GM21619 (cell line): ENCODE data around the gene FBN3.

Experiments used
- ATAC-seq: cut with Tn5 transposase; IDR thresholded peaks from one replicate; pipeline ENCODE4 v1.9.1; 2021; ENCODE audit not compliant: unreplicated experiment

Gene FBN3

GRCh38 chr19:8148410-8149260 lies 757 bp downstream of the FBN3 start:
- no peak for ATAC-seq

DNA sequence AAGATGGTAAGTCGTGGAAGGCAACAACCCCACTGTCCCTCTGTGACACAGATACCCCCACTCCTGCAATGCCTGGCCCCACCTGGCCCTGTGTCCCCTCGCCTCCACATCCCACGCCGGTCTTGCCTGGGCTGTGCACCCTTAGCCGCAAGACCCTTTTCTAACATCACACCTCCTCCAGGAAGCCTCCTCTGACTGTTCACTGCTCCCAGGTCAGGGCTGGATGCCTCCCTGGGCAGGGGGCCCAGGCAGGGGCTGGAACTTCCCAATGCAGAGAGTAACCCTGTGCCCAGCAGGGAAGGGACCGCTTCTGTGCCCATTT lies 1.3 kb downstream of the FBN3 start:
- ATAC-seq, result no peak

- ATAC-seq, result no peak
Observed at GRCh38 chr19:8147582-8147978, 1.8 kb downstream of the FBN3 start.

DNA sequence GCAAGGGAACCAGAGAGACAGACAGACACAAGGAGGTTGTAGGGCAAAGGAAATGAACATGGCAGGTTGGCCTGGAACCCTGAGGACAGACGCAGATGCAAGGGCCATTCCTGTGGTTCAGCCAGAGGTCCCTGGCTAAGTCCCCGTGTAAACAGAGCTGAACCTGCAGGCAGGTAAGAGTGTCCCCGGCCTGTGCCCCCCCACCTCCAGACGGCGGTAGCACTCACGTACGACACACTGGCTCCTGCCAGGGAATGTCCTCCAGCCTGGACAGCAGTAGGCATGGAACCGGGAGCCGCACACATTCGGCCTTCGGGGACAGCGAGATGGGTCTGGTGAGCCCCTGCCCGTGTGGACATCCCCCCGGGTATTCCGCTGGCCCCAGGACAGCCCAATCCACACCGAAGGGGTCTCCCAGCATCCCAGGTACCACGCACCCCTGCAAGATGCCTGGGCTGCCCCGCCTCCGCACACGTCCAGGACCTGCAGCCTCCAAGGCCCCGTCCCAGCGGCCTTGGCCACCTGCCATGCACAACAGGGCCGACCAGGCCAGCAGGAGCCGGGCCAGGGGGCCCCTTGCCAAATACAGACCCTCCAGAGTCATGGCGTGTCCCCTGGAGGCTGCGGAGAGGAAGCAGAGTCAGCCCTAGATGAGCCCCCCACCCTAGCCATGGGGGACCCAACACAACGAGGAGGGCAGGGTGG lies 2.4 kb downstream of the FBN3 start:
- ATAC-seq, result no peak

DNA sequence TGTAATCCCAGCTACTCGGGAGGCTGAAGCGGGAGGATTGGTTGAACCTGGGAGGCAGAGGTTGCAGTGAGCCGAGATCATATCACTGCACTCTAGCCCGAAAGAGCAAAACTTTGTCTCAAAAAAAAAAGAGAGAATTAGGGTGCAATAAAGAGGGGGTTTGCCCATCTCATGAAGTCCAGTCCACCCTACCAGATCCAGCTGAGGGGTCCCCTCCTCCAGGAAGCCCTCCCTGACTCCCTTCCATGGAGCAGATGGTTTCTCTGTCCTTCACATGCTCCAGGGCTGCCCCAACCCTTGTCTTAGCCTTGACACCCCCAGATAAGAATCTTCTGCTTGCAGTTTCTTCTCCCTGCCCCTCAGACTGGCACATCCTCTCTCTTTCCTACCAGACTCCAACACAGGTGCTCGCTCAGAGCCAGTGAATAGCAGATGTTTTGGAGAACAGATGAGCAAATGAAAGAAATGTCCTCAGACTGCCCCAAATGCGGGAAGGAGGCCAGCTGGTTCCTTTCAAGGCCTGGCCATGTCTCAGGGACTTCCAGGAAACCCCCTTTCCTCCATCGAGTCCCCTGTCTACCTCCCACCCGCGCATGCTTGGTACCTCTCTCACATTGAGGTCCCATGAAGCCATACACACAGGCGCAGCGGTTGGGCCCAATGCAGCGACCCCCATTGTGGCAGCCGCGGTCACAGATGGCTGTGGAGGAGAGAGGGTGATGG lies 5.0 kb downstream of the FBN3 start:
- ATAC-seq, result no peak

- ATAC-seq, result no peak
Observed at GRCh38 chr19:8143041-8143440, 6.4 kb downstream of the FBN3 start.

DNA sequence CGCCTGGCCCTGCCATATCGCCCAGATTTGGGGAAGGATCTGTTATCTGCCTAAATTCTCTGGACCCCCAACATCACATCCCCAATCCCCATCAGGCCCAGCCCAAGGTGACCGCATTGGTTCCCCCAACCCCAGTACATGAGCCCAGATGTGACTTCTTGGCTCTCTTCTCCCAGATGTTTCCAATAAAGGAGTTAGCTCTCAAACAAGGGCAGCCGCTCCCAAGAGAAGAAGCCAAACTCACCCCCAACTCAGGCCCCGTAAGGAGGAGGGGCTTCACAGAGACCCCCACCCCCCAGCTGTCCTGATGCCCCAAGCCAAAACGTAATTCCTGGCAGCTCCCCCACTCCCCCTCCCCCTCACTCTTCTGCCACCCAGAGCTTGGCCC lies 6.9 kb downstream of the FBN3 start:
- no peak for ATAC-seq

GRCh38 chr19:8141726-8142512 lies 7.5 kb downstream of the FBN3 start:
- no peak for ATAC-seq

- ATAC-seq, result no peak
Observed at GRCh38 chr19:8138201-8138600, 11.2 kb downstream of the FBN3 start.

DNA sequence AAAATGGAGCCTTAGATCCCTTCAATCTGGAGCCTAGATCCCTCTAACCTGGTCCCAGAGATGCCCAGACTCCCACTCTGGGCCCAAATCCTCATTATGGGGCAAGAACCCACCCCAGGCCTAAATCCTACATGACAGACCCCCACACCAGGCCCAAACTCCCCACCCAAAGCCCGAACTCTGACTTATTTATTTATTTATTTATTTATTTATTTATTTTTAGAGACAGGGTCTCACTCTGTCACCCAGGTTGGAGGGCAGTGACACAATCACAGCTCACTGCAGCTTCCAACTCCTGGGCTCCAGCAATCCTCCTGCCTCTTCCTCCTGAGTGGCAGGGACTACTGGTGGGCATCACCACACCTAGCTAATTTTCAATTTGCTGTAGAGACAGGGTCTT lies 12.0 kb downstream of the FBN3 start:
- no peak for ATAC-seq

GRCh38 chr19:8135946-8136618 lies 13.3 kb downstream of the FBN3 start:
- no peak for ATAC-seq

DNA sequence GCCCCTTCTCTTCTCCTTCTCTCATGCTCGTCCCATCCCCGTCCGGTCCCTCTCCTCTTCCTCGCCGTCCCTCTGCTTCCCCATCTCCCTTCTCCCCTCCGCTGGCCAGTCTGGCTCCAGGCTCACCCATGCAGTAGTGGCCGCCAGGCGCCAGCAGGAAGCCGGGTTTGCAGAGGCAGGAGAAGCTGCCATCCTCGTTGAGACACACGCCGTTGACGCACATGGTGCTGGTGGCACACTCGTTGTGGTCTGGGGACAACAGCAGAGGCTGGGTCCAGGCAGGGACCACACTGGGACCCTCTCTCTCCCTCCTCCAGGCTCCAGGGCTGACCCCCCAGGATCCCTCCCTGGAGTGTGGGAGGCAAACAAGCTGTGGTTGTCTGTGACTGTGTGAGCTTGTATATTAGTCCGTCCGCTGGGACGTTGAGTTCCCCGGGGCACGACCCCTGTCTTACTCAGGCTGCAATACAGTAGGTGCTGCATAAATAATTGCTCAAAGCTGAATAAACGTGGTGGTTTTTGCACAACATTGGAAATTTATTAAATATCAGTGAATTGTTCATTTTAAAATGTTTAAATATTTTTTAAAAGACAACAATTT lies 16.4 kb downstream of the FBN3 start:
- no peak for ATAC-seq

DNA sequence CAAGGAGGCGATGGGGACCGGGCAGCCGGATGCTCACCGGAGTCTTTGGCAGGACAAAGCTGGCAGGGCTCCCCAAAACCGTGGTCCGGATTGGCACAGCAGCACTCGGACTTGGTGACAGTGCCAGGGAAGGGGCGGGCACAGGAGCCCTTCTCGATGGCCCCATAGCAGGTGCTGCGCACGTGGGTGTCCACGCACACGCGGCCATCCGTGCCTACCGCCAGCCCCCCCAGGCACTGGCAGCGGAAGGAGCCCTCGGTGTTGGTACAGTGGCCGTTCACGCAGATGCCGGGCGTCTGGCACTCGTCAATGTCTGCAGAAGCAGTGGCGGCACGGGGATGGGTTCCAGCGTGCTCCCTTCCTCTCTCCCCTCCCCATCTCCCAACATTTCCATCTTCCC lies 17.9 kb downstream of the FBN3 start:
- ATAC-seq, result no peak

GRCh38 chr19:8129061-8129618 lies 20.3 kb downstream of the FBN3 start:
- ATAC-seq, result no peak

DNA sequence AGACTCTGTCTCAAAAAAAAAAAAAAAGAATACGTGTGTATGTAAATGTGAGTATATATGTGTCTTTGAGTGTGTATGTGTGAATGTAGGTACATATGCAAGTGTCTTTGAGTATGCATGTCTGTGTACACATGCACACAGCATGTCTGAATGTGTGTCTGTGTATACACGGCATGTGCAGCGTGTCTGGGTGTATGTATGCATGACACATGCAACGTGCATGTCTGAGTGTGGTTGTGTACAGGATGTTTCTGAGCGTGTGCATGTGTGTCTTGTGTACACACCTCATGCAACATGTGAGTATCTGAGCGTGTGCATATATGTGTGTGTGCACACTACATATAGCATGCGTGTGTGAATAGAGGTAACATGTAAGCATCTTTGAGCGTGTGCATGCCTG lies 20.8 kb downstream of the FBN3 start:
- ATAC-seq, result no peak

DNA sequence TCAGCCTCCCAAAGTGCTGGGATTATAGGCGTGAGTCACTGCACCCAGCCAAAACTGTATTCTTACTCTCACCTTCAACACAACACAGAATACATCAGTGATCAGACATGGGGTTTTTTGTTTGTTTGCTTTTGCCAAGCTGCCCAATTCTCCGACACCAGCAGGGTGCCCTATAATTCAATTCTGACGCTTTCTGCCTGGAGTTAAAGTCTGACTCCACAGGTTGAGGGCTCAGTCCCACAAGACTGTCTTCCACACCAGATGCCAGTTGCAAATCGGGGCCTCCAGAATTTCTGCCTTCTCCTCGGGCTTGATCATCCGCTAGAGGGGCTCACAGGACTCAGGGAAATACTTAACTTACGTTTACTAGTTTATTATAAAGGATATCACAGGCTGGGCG lies 22.1 kb downstream of the FBN3 start:
- no peak for ATAC-seq

- ATAC-seq, result no peak
Observed at GRCh38 chr19:8126511-8126910, 22.9 kb downstream of the FBN3 start.

DNA sequence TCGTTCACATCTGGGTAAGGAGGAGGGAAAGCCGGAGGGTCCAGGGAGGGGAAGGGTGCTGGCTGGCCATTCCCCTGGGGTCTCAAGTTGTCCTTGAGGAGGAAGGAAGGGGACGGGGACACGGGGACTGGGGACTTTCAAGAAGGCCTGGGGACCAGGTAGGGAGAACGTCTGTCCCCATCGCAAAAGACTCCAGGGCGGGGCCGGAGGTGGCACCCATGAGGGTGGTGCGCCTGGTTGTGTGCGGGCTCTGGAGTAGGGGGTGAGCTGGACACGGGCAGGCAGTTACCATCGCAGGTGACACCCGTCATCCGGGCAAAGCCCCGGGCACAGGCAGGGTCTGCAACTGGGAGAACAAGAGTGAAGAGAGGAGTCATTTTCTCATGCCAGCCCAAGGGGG lies 23.4 kb downstream of the FBN3 start:
- ATAC-seq, result no peak

- no peak for ATAC-seq
Observed at GRCh38 chr19:8123683-8124082, 25.7 kb downstream of the FBN3 start.
